PC-9 (cell line): ENCODE data around the gene RYR2.

ENCODE experiments used
- EZH2 ChIP-seq: fragments of 200-600 bp; sonication (generic); IDR thresholded peaks from 2 replicates; pipeline ENCODE4 v1.8.0; 2017; ENCODE audit warnings: antibody characterized with exemption, low read depth
- TF ChIP-seq, protein P1 (sequence below): fragments of 200-600 bp; sonication (generic); conservative IDR thresholded peaks from 2 replicates; pipeline ENCODE4 v1.6.1; 2017; ENCODE audit warnings: mixed run types, antibody characterized with exemption, mild to moderate bottlenecking, moderate library complexity

DNA sequence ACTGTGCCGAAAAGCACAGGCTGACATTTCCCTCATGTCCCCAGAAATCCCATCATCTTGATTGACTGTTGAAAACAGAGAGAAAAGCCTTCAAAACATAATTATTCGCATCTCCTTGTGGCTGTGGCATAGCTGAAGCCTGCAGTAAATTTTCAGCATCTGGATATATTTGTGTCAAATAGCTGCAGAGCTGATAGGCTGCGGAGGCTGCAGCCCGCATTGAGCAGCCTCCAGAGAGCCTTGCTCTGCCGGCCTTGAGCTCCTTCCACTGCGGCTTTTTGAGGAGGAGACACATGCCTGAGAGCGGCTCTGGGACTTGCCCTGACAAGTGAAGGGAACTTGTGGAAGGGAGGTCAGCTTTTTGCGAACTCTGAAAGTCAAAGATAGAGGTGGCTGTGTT, 144.7 kb downstream of the RYR2 start:
- TF ChIP-seq, protein P1, sequence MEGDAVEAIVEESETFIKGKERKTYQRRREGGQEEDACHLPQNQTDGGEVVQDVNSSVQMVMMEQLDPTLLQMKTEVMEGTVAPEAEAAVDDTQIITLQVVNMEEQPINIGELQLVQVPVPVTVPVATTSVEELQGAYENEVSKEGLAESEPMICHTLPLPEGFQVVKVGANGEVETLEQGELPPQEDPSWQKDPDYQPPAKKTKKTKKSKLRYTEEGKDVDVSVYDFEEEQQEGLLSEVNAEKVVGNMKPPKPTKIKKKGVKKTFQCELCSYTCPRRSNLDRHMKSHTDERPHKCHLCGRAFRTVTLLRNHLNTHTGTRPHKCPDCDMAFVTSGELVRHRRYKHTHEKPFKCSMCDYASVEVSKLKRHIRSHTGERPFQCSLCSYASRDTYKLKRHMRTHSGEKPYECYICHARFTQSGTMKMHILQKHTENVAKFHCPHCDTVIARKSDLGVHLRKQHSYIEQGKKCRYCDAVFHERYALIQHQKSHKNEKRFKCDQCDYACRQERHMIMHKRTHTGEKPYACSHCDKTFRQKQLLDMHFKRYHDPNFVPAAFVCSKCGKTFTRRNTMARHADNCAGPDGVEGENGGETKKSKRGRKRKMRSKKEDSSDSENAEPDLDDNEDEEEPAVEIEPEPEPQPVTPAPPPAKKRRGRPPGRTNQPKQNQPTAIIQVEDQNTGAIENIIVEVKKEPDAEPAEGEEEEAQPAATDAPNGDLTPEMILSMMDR, result no peak
- TF ChIP-seq EZH2, result no peak
